ENCODE data around the gene GMPPB. TPM values are rescaled to one million over a fixed set of nuclear protein-coding genes. Genes with fewer than 3 reads are reported as not detected.
A peak's percentile ranks its signal among the peaks of the same experiment; 100 is the strongest.

Gene GMPPB
- total RNA-seq, 2 donors from 2014 or later: 12.0 to 21.7 TPM

- no peaks in the 10 kb centered on the region for H3K27me3 ChIP-seq
- no peak overlapping the region for H3K4me3 ChIP-seq
- H3K4me1 ChIP-seq: peaks cover 0 to 15% of the 10 kb centered on the region in 2 donors
- no peak for DNase-seq (ENCODE audit: low spot score)
- H3K9me3 ChIP-seq: no peaks in the 10 kb centered on the region
- TF ChIP-seq, protein P1, sequence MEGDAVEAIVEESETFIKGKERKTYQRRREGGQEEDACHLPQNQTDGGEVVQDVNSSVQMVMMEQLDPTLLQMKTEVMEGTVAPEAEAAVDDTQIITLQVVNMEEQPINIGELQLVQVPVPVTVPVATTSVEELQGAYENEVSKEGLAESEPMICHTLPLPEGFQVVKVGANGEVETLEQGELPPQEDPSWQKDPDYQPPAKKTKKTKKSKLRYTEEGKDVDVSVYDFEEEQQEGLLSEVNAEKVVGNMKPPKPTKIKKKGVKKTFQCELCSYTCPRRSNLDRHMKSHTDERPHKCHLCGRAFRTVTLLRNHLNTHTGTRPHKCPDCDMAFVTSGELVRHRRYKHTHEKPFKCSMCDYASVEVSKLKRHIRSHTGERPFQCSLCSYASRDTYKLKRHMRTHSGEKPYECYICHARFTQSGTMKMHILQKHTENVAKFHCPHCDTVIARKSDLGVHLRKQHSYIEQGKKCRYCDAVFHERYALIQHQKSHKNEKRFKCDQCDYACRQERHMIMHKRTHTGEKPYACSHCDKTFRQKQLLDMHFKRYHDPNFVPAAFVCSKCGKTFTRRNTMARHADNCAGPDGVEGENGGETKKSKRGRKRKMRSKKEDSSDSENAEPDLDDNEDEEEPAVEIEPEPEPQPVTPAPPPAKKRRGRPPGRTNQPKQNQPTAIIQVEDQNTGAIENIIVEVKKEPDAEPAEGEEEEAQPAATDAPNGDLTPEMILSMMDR (IDR thresholded peaks at IDR 0.05): no peak
- H3K36me3 ChIP-seq: peaks cover 62% of the 10 kb centered on the region
- no peak overlapping the region for H3K27ac ChIP-seq
Observed at GRCh38 chr3:49727924-49728361, 4.2 kb upstream of the GMPPB start.

- no peak for DNase-seq (ENCODE audit: low spot score)
- H3K27me3 ChIP-seq: no peaks in the 10 kb centered on the region
- H3K27ac ChIP-seq: no peak overlapping the region
- no peaks in the 10 kb centered on the region for H3K9me3 ChIP-seq
- TF ChIP-seq, protein P1 (IDR thresholded peaks at IDR 0.05): no peak
- peaks cover 58% of the 10 kb centered on the region for H3K36me3 ChIP-seq
- no peak overlapping the region for H3K4me3 ChIP-seq
- H3K4me1 ChIP-seq: peaks cover 0 to 21% of the 10 kb centered on the region in 2 donors
Observed at GRCh38 chr3:49727154-49727923, 3.6 kb upstream of the GMPPB start.

GRCh38 chr3:49725906-49726681, 2.3 kb upstream of the GMPPB start:
- DNase-seq (ENCODE audit: low spot score): no peak
- H3K27ac ChIP-seq: no peak overlapping the region
- H3K36me3 ChIP-seq: peaks cover 56% of the 10 kb centered on the region

GRCh38 chr3:49724586-49724985, 835 bp upstream of the GMPPB start:
- no peaks in the 10 kb centered on the region for H3K9me3 ChIP-seq
- H3K27me3 ChIP-seq: no peaks in the 10 kb centered on the region
- peaks cover 0 to 26% of the 10 kb centered on the region in 2 donors for H3K4me1 ChIP-seq
- peak overlapping the region; percentile 91 to 94 for H3K27ac ChIP-seq
- TF ChIP-seq, protein P1 (IDR thresholded peaks at IDR 0.05): no peak
- DNase-seq (ENCODE audit: low spot score): no peak
- peaks cover 47% of the 10 kb centered on the region for H3K36me3 ChIP-seq
- peak overlapping the region; percentile 44 to 99 for H3K4me3 ChIP-seq

More at GRCh38 chr3:49725906-49726681, 2.3 kb upstream of the GMPPB start:
- H3K4me1 ChIP-seq: peaks cover 0 to 26% of the 10 kb centered on the region in 2 donors
- no peak overlapping the region for H3K4me3 ChIP-seq
- TF ChIP-seq, protein P1 (IDR thresholded peaks at IDR 0.05): no peak
- no peaks in the 10 kb centered on the region for H3K27me3 ChIP-seq
- H3K9me3 ChIP-seq: no peaks in the 10 kb centered on the region

DNA sequence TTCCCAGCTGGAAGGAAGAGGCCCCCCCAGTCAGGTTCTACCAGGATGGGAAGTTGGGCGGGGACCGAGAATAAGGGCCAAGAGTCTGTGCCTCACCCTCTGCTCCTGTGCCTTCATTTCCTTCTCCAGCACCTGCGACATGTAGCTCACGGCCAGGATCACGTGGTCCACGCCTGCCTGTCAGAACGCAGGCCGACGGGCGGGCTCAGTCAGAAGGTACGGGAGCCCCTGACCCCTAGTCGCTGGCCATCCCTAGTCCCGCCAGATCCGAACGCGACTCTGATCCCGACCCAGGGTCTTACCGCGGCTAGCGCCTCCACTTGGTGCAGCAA, 489 bp downstream of the GMPPB start:
- Histone ChIP-seq H3K4me3 (peak overlapping the region; percentile 86 to 99), H3K36me3 (peaks cover 45% of the 10 kb centered on the region), H3K9me3 (no peaks in the 10 kb centered on the region), H3K27me3 (no peaks in the 10 kb centered on the region), H3K4me1 (peaks cover 0 to 38% of the 10 kb centered on the region in 2 donors), H3K27ac (peak overlapping the region; percentile 91 to 94)
- TF ChIP-seq, protein P1 (IDR thresholded peaks at IDR 0.05): no peak
- no peak for DNase-seq (ENCODE audit: low spot score)
